HepG2 (cell line): ENCODE results near the gene SCFD2.

ENCODE experiments used
- CHD4 ChIP-seq: fragments of 200-600 bp; sonication (generic); IDR thresholded peaks from 2 replicates; pipeline ENCODE4 v1.7.0; 2017; ENCODE audit warnings: mild to moderate bottlenecking, low read length, borderline replicate concordance
- CTCF ChIP-seq: sonication (generic); formaldehyde crosslinking; IDR thresholded peaks from 2 replicates; pipeline ENCODE4 v1.5.0; 2020; ENCODE audit warnings: mild to moderate bottlenecking, missing genetic modification reagents, moderate library complexity
- KLF16 ChIP-seq, 2 experiments: sonication (generic) in 1 of 2; formaldehyde crosslinking in 1 of 2; IDR thresholded peaks; 2 replicates each; pipeline versions ENCODE4 v1.6.1 to v1.8.0; 2016 to 2023; ENCODE audit warnings: missing genetic modification reagents in 2 of 2, missing compliant biosample characterization in 1 of 2
- NCOA1 ChIP-seq: sonication (generic); formaldehyde crosslinking; IDR thresholded peaks from 2 replicates; pipeline ENCODE4 v1.9.0; 2021; ENCODE audit warnings: missing genetic modification reagents
- ZNF331 ChIP-seq: sonication (generic); formaldehyde crosslinking; IDR thresholded peaks from 2 replicates; pipeline ENCODE4 v1.4.0; 2020; ENCODE audit warnings: missing genetic modification reagents
- ZNF605 ChIP-seq: sonication (generic); formaldehyde crosslinking; IDR thresholded peaks from 2 replicates; pipeline ENCODE4 v1.8.0; 2022; ENCODE audit warnings: mild to moderate bottlenecking, missing genetic modification reagents
- ZNF776 ChIP-seq: sonication (generic); formaldehyde crosslinking; IDR thresholded peaks from 2 replicates; pipeline ENCODE4 v1.4.0; 2020; ENCODE audit warnings: mild to moderate bottlenecking, missing genetic modification reagents

GRCh38 chr4:53026233-53026632 lies 339.6 kb downstream of the SCFD2 start:
- no peak for TF ChIP-seq KLF16 (CRISPR knock-in tag; IDR thresholded peaks at IDR 0.05)
- TF ChIP-seq ZNF776 (CRISPR knock-in tag) = no peak
- no peak for TF ChIP-seq CTCF (CRISPR knock-in tag)
- no peak for TF ChIP-seq ZNF605 (CRISPR knock-in tag)
- TF ChIP-seq ZNF331 (CRISPR knock-in tag) = no peak
- TF ChIP-seq NCOA1 = no peak
- TF ChIP-seq CHD4 = no peak
